NCI-H748 (cell line): ENCODE data around the gene TNRC6C.

Experiments
- DNase-seq: peaks from one replicate; lab custom pipeline; 2025; ENCODE audit not compliant: unreplicated experiment; lab: John Stamatoyannopoulos, UW

The TNRC6C gene, protein sequence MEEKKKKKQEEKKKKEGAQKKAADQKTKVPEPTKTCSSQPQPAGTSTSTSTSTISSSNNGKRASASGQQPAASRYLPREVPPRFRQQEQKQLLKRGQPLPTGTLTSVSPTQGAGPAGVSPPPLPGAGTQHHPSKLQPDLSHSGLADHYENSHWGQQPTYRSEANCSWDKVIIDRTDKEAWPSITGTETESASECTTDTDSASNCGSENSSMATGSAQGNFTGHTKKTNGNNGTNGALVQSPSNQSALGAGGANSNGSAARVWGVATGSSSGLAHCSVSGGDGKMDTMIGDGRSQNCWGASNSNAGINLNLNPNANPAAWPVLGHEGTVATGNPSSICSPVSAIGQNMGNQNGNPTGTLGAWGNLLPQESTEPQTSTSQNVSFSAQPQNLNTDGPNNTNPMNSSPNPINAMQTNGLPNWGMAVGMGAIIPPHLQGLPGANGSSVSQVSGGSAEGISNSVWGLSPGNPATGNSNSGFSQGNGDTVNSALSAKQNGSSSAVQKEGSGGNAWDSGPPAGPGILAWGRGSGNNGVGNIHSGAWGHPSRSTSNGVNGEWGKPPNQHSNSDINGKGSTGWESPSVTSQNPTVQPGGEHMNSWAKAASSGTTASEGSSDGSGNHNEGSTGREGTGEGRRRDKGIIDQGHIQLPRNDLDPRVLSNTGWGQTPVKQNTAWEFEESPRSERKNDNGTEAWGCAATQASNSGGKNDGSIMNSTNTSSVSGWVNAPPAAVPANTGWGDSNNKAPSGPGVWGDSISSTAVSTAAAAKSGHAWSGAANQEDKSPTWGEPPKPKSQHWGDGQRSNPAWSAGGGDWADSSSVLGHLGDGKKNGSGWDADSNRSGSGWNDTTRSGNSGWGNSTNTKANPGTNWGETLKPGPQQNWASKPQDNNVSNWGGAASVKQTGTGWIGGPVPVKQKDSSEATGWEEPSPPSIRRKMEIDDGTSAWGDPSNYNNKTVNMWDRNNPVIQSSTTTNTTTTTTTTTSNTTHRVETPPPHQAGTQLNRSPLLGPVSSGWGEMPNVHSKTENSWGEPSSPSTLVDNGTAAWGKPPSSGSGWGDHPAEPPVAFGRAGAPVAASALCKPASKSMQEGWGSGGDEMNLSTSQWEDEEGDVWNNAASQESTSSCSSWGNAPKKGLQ (N-terminal part only)

DNA sequence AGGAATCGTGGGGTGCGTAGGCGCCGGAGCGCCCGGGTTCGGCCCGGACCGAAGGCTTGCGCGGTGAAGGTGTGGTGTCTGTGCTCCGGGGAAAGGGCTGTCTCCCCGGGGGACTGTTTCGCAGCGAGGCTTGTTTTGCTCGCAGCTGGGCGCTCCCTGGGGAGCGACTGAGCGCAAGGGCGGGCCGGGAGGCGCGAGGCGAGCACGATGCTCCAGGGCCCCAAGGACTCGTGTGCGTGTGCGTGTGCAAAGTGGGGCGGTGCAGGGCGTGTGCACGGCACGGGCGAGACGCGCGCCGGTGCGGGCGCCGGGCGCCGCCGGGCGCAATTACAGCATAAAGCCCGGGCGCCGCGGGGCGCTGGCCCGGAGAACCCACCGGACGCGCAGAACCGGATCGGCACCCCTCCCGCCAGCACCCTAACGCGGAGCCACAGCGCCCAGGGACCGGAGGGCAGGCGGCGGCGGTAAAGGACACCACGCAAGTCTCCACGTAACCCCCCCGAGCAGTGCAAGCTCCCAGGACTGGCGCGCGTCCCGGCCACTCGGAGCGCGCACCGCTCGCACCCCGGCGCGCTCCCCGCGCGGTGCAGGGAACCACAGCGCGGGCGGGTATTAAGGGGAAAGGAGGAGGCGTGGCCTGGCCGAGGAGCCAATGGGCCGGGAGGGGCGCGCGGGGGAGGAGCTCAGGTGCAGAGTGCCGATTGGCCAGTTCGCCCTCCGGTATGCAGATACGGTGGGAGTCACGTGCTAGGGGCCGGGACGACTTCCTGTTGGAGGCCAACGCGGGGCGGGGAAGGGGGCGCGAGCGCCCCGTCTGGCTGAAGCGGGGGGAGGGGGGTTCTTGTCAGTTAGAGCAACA is at the start of gene TNRC6C:
TSS of gene TNRC6C (plus strand) at position 847 of the 859 bp plus-strand sequence. CDS start 45,504 bp downstream, outside the sequence.
- peak; percentile 97 for DNase-seq

- DNase-seq = no peak
Observed at GRCh38 chr17:77909236-77909635, 49.3 kb upstream of the TNRC6C start.

- no peak for DNase-seq
Observed at GRCh38 chr17:77909816-77910215, 48.7 kb upstream of the TNRC6C start.

DNA sequence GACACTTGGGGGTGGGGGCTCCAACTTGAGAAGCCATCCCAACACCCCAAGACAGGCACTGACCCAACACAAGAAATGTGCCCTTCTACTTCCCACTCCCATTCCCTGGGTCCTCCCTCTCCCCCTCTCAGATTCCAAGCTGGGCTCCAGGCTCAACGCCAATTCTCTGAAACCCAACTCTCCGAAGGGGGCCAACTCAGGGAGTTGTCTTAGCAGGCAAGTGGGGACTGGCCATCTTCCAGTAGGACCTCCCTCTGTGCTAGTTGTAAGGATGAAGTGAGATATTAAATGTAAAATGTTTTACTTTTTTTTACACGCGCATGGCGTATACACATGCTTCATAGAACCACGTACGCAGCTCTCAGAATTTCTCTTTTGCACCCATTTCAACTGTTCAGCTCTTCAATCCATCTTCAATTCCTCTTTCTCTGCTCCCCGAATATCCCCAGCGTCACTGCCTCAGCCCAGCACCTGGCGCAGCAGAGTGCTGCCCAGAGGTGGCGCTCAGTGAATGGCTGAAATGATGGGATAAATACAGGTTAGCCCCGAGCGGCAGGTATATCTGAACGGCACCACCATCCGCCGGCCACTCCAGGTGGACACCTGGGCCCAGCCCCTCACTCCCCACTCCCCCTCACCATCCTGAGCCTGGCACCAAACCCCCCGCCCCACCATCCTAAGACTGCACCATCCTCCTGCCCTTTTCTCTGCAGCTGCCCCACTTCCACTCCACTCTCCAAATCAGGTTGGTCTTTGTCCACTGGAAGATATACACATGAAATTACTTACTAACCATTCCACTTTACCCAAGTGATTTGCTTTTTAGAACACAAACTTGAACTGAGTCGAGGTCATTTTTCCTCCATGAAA is 43.9 kb upstream of the TNRC6C start:
- DNase-seq = peak; percentile 33

- DNase-seq = no peak
Observed at GRCh38 chr17:77915594-77916021, 42.9 kb upstream of the TNRC6C start.

GRCh38 chr17:77916264-77916663 is 42.2 kb upstream of the TNRC6C start:
- DNase-seq = no peak

- DNase-seq = no peak
Observed at GRCh38 chr17:77916703-77917481, 41.6 kb upstream of the TNRC6C start.

DNA sequence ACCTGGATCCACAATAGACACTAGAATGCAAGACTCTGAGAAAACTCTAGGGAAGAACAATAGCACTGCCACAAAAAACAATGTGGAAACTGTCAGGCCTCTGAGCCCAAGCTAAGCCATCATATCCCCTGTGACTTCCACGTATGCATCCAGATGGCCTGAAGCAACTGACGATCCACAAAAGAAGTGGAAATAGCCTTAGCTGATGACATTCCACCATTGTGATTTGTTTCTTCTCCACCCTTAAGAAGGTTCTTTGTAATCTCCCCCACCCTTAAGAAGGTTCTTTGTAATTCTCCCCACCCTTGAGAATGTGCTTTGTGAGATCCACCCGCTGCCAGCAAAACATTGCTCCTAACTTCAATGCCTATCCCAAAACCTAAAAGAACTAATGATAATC is 39.2 kb upstream of the TNRC6C start:
- DNase-seq = no peak

- DNase-seq = no peak
Observed at GRCh38 chr17:77923135-77923534, 35.4 kb upstream of the TNRC6C start.

GRCh38 chr17:77923776-77924513 is 34.6 kb upstream of the TNRC6C start:
- DNase-seq = no peak

- DNase-seq = no peak
Observed at GRCh38 chr17:77924757-77925336, 33.7 kb upstream of the TNRC6C start.

DNA sequence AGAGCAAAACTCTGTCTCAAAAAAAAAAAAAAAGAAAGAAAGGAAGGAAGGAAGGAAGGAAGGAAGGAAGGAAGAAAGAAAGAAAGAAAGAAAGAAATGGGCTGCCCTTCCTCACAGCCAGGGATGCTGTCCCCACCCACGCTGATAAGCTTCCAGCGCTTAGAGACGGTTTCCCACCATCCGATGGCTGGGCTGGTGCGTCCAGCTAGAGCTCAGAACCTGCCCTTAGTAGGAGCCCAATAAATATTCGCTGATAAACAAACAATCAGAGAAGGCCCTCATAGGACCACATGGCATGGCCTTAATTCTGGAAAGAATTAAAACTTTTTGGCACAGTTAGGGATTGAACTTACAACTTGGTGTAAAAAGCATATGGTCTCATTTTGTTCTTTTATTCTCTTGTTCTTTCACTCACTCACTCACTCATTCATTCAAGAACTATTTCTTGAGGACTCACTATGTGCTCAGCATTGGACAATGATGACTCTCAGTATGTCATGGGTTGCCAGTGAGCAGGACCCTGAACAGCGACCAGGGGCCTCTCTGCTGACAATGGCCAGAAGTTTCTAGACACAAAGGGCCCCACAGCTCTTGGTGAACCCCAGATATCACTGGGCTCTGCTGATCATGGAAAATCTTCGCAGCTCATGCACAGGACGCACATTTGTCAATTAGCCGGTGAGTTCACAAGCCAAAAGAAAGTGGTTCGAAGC is 32.5 kb upstream of the TNRC6C start:
- no peak for DNase-seq

GRCh38 chr17:77926981-77927380 is 31.5 kb upstream of the TNRC6C start:
- DNase-seq = no peak

GRCh38 chr17:77927777-77928518 is 30.6 kb upstream of the TNRC6C start:
- DNase-seq = no peak

GRCh38 chr17:77928519-77929179 is 29.9 kb upstream of the TNRC6C start:
- no peak for DNase-seq

GRCh38 chr17:77929180-77929564 is 29.3 kb upstream of the TNRC6C start:
- no peak for DNase-seq
